GM11168 (cell line): ENCODE results near the gene HMG20B.
"Not testable (repeated sequence)": the region's sequence is repeated elsewhere in the genome, so short reads cannot be mapped to it uniquely, and the experiment has no call there.

Experiments
- in situ Hi-C: fragments of 300-500 bp; cut with MboI; formaldehyde crosslinking; loops from one replicate; pipeline ENCODE4 v1.12.0; 2022; ENCODE audit warnings: low sequenced_read_pairs; ENCODE audit not compliant: unreplicated experiment

Gene HMG20B

DNA sequence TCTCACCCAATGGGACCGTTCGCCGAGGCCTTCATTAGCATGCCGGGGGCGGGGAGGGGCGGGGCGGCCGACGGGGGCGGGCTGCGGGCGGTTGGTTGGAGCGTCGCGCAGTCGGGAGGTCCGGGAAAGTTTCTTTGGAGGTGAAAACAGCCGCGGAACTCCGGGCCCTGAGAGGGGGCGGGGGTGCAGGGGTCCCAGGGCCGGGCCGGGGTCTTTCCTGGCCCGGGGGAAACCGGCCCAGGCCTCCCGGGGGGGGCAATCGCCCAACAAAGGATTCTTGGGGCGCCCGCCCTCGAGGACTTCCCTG lies at the start of gene HMG20B:
Gene HMG20B, plus strand, starts transcription at position 90 of the 307 bp plus-strand sequence. CDS start 366 bp downstream, outside the sequence.
- in situ Hi-C loops: no loop called here

- in situ Hi-C loops: no loop called here
These were observed 49.2 kb upstream of the HMG20B start for GRCh38 chr19:3523361-3524077.

DNA sequence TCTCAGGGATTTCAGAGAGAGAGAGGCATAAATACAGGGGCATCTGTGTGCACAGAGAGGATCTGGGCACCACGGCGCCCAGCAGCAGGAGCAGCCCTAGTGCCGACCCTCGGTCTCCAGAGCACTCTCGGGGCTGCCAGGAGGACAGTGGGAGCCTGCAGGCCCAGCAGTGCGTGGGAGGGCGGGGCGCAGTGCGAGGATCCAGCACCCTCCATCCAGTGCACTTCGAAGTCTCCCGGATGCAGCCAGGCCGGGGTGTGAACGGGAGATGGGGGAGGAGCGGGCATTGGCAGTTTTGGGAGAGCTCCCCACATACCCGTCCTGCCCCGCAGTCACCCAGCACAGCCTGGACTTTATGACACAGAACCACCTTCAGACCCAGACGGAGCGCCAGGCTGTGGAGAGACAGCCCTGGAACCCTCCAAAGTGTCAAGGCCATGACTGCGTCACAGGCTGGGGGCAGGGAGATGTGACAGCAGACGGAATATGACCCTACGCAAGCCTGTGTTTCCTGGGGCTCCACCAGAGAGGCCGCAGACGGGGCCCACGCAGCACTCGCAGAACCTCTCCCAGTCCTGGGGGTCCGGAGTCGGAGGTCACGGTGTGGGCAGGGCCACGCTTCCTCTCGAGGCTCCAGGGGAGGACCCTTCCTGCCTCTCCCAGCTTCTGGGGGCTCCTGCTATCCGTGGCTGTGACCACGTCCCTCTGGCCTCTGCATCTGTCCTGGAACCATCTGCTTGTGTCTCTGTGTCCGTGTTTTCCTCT lies 48.5 kb upstream of the HMG20B start:
- in situ Hi-C loops: no loop called here

GRCh38 chr19:3524904-3525451 lies 47.8 kb upstream of the HMG20B start:
- in situ Hi-C loops: no loop called here

GRCh38 chr19:3526507-3527237 lies 46.1 kb upstream of the HMG20B start:
- in situ Hi-C loops: no loop called here

DNA sequence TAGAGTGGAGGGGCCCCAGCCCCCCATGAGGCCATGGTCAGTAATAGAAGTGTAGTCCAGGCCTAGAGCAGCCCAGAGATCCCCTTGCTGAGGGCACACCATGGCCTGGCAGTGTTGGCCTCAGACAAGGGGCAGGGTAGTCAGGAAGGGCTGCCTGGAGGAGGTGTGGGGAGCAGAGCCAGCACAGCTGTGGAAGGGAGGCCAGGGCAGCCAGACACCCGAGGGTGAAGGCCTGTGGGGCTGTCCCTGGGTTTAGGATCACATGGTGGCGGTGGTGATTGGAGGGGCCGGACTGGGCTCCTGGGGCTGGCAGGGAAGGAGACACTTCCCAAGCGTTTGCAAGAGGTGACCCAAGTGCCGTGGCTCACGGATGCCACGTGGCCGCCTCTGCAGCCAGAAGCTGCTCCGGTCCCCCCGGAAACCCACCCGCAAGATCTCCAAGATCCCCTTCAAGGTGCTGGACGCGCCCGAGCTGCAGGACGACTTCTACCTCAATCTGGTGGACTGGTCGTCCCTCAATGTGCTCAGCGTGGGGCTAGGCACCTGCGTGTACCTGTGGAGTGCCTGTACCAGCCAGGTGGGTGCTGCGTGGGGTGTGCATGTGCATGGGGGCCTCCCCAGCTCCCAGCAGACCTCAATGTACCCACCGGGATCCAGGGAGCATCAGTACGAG lies 45.4 kb upstream of the HMG20B start:
- in situ Hi-C loops: no loop called here

- in situ Hi-C loops: no loop called here
These were observed 44.7 kb upstream of the HMG20B start for GRCh38 chr19:3528080-3528479.

DNA sequence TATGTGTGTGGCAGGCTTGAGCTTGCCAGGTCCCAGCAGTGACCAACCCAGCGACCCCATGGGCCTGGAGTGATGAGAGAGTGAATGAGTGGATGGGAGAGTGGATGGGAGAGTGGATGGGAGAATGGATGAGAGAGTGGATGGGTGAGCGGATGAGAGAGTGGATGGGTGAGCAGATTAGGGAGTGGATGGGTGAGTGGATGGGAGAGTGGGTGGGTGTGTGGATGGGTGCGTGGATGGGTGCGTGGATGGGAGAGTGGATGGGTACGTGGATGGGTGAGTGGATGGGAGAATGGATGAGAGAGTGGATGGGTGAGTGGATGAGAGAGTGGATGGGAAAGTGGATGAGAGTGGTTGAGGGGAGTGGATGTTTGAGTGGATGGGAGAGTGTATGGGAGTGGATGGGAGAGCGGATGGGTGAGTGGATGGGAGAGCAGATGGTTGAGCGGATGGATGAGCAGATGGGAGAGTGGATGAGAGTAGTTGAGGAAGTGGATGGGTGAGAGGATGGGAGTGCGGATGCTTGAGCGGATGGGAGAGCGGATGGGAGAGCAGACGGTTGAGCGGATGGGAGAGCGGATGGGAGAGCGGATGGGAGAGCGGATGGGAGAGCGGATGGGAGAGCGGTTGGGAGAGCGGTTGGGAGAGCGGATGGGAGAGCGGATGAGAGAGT lies 44.1 kb upstream of the HMG20B start:
- in situ Hi-C loops: no loop called here

DNA sequence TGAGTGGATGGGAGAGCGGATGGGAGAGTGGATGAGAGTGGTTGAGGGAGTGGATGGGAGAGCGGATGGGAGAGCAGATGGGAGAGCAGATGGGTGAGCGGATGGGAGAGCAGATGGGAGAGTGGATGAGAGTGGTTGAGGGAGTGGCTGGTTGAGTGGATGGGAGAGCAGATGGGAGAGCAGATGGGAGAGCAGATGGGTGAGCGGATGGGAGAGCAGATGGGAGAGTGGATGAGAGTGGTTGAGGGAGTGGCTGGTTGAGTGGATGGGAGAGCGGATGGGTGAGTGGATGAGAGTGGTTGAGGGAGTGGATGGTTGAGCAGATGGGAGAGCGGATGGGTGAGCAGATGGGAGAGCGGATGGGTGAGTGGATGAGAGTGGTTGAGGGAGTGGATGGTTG lies 43.4 kb upstream of the HMG20B start:
- in situ Hi-C loops: not testable (repeated sequence)

DNA sequence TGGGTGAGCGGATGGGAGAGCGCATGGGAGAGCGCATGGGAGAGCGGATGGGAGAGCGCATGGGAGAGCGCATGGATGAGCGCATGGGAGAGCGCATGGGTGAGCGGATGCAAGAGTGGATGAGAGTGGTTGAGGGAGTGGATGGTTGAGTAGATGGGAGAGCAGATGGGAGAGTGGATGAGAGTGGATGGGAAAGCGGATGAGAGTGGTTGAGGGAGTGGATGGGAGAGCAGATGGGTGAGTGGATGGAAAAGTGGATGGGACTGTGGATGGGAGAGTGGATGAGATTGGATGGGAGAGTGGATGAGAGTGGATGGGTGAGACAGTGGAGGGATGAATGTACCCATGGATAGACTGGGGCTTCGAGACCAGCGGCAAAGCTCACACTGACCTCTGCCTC lies 42.4 kb upstream of the HMG20B start:
- in situ Hi-C loops: no loop called here

GRCh38 chr19:3531716-3532115 lies 41.0 kb upstream of the HMG20B start:
- in situ Hi-C loops: no loop called here

- in situ Hi-C loops: no loop called here
These were observed 40.5 kb upstream of the HMG20B start for GRCh38 chr19:3532154-3532786.

DNA sequence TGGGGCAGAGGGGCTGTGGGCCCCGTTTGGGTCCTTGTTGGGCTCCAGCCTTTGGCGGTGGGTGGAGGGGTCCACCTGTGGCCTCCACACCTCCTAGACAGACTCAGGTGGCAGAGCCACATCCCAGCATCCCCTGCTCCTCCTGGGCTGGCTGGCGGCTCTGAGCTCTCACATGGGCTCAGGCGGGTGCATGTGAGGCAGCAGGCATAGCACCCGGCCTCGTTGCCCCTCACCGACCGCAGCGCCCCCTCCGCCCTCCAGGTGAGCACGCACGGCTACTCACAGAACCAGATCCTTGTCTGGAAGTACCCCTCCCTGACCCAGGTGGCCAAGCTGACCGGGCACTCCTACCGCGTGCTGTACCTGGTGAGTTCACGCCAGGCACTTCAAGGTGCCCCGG lies 39.7 kb upstream of the HMG20B start:
- in situ Hi-C loops: no loop called here

GRCh38 chr19:3533563-3534216 lies 39.1 kb upstream of the HMG20B start:
- in situ Hi-C loops: no loop called here

DNA sequence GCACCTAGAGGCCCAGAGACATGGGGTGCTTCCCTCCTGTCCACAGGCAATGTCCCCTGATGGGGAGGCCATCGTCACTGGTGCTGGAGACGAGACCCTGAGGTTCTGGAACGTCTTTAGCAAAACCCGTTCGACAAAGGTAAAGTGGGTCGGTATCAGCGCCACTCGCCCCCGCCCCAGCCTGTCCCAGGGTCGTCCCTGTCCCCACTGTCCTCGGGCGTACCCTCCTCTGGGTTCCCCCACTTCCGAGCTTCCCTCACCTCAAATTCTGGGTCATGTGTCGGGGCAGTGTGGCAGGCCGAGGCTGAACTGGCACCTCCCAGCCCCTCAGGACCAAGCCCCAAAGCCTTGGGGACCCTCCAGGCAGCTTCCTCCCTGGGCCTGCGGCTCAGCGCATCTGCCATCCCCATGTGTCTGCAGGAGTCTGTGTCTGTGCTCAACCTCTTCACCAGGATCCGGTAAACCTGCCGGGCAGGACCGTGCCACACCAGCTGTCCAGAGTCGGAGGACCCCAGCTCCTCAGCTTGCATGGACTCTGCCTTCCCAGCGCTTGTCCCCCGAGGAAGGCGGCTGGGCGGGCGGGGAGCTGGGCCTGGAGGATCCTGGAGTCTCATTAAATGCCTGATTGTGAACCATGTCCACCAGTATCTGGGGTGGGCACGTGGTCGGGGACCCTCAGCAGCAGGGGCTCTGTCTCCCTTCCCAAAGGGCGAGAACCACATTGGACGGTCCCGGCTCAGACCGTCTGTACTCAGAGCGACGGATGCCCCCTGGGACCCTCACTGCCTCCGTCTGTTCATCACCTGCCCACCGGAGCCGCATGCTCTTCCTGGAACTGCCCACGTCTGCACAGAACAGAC lies 38.1 kb upstream of the HMG20B start:
- in situ Hi-C loops: no loop called here

GRCh38 chr19:3535235-3535535 lies 37.6 kb upstream of the HMG20B start:
- in situ Hi-C loops: no loop called here

- in situ Hi-C loops: no loop called here
These were observed 37.2 kb upstream of the HMG20B start for GRCh38 chr19:3535563-3535965.

GRCh38 chr19:3535981-3536380 lies 36.8 kb upstream of the HMG20B start:
- in situ Hi-C loops: no loop called here
